Trophoblast cell (in vitro differentiated cells and primary cell): ENCODE measurements around the gene ADAM17.

ENCODE experiments used
- DNase-seq, 2 donors: peaks; one replicate each; pipeline ENCODE4 v3.0.0-alpha.2; 2016
- H2AFZ ChIP-seq: 2 replicates; pipeline ENCODE4 v1.6.1; 2013; ENCODE audit warnings: low read length, moderate library complexity, mild to moderate bottlenecking; ENCODE audit not compliant: insufficient read depth, poor library complexity
- H2AK5ac ChIP-seq: 2 replicates; pipeline ENCODE4 v1.6.1; 2013; ENCODE audit warnings: mild to moderate bottlenecking, low read length
- H2BK120ac ChIP-seq: 2 replicates; pipeline ENCODE4 v1.6.1; 2013; ENCODE audit warnings: low read length, mild to moderate bottlenecking, moderate library complexity; ENCODE audit not compliant: insufficient read depth, poor library complexity
- H2BK12ac ChIP-seq: 2 replicates; pipeline ENCODE4 v1.6.1; 2013; ENCODE audit warnings: mild to moderate bottlenecking, low read length, moderate library complexity
- H2BK5ac ChIP-seq: 2 replicates; pipeline ENCODE4 v1.6.1; 2013; ENCODE audit warnings: low read length, low read depth, moderate library complexity, mild to moderate bottlenecking; ENCODE audit not compliant: poor library complexity
- H3K14ac ChIP-seq: 2 replicates; pipeline ENCODE4 v1.6.1; 2013; ENCODE audit warnings: mild to moderate bottlenecking, low read length
- H3K18ac ChIP-seq: 2 replicates; pipeline ENCODE4 v1.6.1; 2013; ENCODE audit warnings: mild to moderate bottlenecking, low read length
- H3K23ac ChIP-seq: 2 replicates; pipeline ENCODE4 v1.6.1; 2013; ENCODE audit warnings: low read length
- H3K27ac ChIP-seq: 2 replicates; pipeline ENCODE4 v1.5.1; 2013; ENCODE audit warnings: low read depth, mild to moderate bottlenecking, inconsistent platforms, low read length, moderate library complexity
- H3K27me3 ChIP-seq: 2 replicates; pipeline ENCODE4 v1.6.1; 2013; ENCODE audit warnings: inconsistent platforms, mild to moderate bottlenecking, low read length, moderate library complexity; ENCODE audit not compliant: insufficient read depth
- H3K36me3 ChIP-seq, 2 experiments: 1 replicate in 1 of 2; 2 replicates in 1 of 2; pipeline ENCODE4 v1.6.1; 2013; ENCODE audit warnings: low read length in 2 of 2, mild to moderate bottlenecking in 2 of 2, moderate library complexity in 1 of 2; ENCODE audit not compliant: insufficient read depth in 2 of 2, control insufficient read depth in 1 of 2
- H3K4ac ChIP-seq: 2 replicates; pipeline ENCODE4 v1.6.1; 2013; ENCODE audit warnings: low read depth, mild to moderate bottlenecking, low read length, moderate library complexity
- H3K4me1 ChIP-seq, 2 experiments: 1 replicate in 1 of 2; 2 replicates in 1 of 2; pipeline ENCODE4 v1.6.1; 2013; ENCODE audit warnings: low read length in 2 of 2, mild to moderate bottlenecking in 2 of 2, moderate library complexity in 1 of 2; ENCODE audit not compliant: insufficient read depth in 2 of 2, control insufficient read depth in 1 of 2
- H3K4me2 ChIP-seq: 2 replicates; pipeline ENCODE4 v1.6.1; 2013; ENCODE audit warnings: inconsistent platforms, mild to moderate bottlenecking, low read length, moderate library complexity
- H3K4me3 ChIP-seq: 2 replicates; pipeline ENCODE4 v1.5.1; 2013; ENCODE audit warnings: mild to moderate bottlenecking, low read depth, low read length, inconsistent platforms
- H3K79me1 ChIP-seq: one replicate; pipeline ENCODE4 v1.6.1; 2013; ENCODE audit warnings: low read length
- H3K79me2 ChIP-seq: 2 replicates; pipeline ENCODE4 v1.6.1; 2013; ENCODE audit warnings: low read length, mild to moderate bottlenecking; ENCODE audit not compliant: control insufficient read depth, insufficient read depth, poor library complexity
- H3K9ac ChIP-seq: 2 replicates; pipeline ENCODE4 v1.6.1; 2013; ENCODE audit warnings: mild to moderate bottlenecking, low read length
- H3K9me3 ChIP-seq: 2 replicates; pipeline ENCODE4 v1.6.1; 2013; ENCODE audit warnings: low read depth, mild to moderate bottlenecking, control low read depth, inconsistent platforms, low read length; ENCODE audit not compliant: insufficient read depth
- H4K12ac ChIP-seq: 2 replicates; pipeline ENCODE4 v1.6.1; 2013; ENCODE audit warnings: low read depth, mild to moderate bottlenecking, low read length, moderate library complexity
- H4K8ac ChIP-seq: 2 replicates; pipeline ENCODE4 v1.6.1; 2013; ENCODE audit warnings: low read depth, mild to moderate bottlenecking, low read length, moderate library complexity
- H4K91ac ChIP-seq: one replicate; pipeline ENCODE4 v1.6.1; 2013; ENCODE audit warnings: low read depth, mild to moderate bottlenecking, low read length, moderate library complexity
- WGBS: extraction: QIAGEN DNeasy Blood & Tissue Kit; methylation state at CpG from one replicate; pipeline ENCODE4 v1.1.7; 2013; ENCODE audit warnings: missing lambda C conversion rate; ENCODE audit not compliant: insufficient read length, insufficient coverage; ENCODE audit errors: extremely low coverage; 5-methylcytosine and 5-hydroxymethylcytosine counted together

ADAM17 gene

GRCh38 chr2:9462886-9463697 is 92.5 kb downstream of the ADAM17 start:
- H3K14ac ChIP-seq = no peak overlapping the region
- no peak overlapping the region for H3K27ac ChIP-seq
- no peak overlapping the region for H3K23ac ChIP-seq
- no peaks in the 10 kb centered on the region for H3K79me2 ChIP-seq
- H2BK12ac ChIP-seq = no peak overlapping the region
- WGBS = no CpG with 5 or more reads among the region's 6 CpGs
- no peak overlapping the region for H2AK5ac ChIP-seq
- H3K4me3 ChIP-seq = no peak overlapping the region
- no peak overlapping the region for H2AFZ ChIP-seq
- no peak overlapping the region for H2BK120ac ChIP-seq
- no peak overlapping the region for H3K9ac ChIP-seq
- H4K8ac ChIP-seq = no peak overlapping the region
- no peaks in the 10 kb centered on the region for H3K4me1 ChIP-seq
- no peaks in the 10 kb centered on the region for H3K79me1 ChIP-seq
- H3K27me3 ChIP-seq = no peaks in the 10 kb centered on the region
- H3K4me2 ChIP-seq = no peak overlapping the region
- H3K4ac ChIP-seq = no peak overlapping the region
- DNase-seq = no peak
- H3K9me3 ChIP-seq = peaks cover 3% of the 10 kb centered on the region
- H4K91ac ChIP-seq = no peak overlapping the region
- H3K18ac ChIP-seq = no peak overlapping the region
- H2BK5ac ChIP-seq = no peak overlapping the region
- H4K12ac ChIP-seq = no peak overlapping the region
- peaks cover 22 to 30% of the 10 kb centered on the region in 2 experiments for H3K36me3 ChIP-seq

GRCh38 chr2:9462313-9462712 is 93.3 kb downstream of the ADAM17 start:
- Histone ChIP-seq H3K79me1 (no peaks in the 10 kb centered on the region), H3K4me3 (no peak overlapping the region), H3K79me2 (no peaks in the 10 kb centered on the region), H3K27ac (no peak overlapping the region), H3K4me1 (no peaks in the 10 kb centered on the region), H2BK12ac (no peak overlapping the region), H3K4me2 (no peak overlapping the region), H3K27me3 (no peaks in the 10 kb centered on the region), H3K9me3 (peaks cover 3% of the 10 kb centered on the region), H3K9ac (no peak overlapping the region), H4K91ac (no peak overlapping the region), H4K12ac (no peak overlapping the region), H3K14ac (no peak overlapping the region), H2BK120ac (no peak overlapping the region), H2AK5ac (no peak overlapping the region), H3K4ac (no peak overlapping the region), H3K18ac (no peak overlapping the region), H3K36me3 (peaks cover 19 to 29% of the 10 kb centered on the region in 2 experiments), H2AFZ (no peak overlapping the region), H3K23ac (no peak overlapping the region), H2BK5ac (no peak overlapping the region), H4K8ac (no peak overlapping the region)
- WGBS = no CpG with 5 or more reads among the region's 5 CpGs
- DNase-seq = no peak

GRCh38 chr2:9461079-9461478 is 94.6 kb downstream of the ADAM17 start:
- Histone ChIP-seq H2BK120ac (no peak overlapping the region), H4K8ac (no peak overlapping the region), H2AFZ (no peak overlapping the region), H3K36me3 (peaks cover 17 to 28% of the 10 kb centered on the region in 2 experiments), H3K4me2 (no peak overlapping the region), H3K27ac (no peak overlapping the region), H3K14ac (no peak overlapping the region), H3K9me3 (peaks cover 1% of the 10 kb centered on the region), H2BK5ac (no peak overlapping the region), H3K18ac (no peak overlapping the region), H3K4me1 (no peaks in the 10 kb centered on the region), H3K27me3 (no peaks in the 10 kb centered on the region), H3K4me3 (no peak overlapping the region), H3K23ac (no peak overlapping the region), H4K91ac (no peak overlapping the region), H3K79me1 (no peaks in the 10 kb centered on the region), H3K79me2 (no peaks in the 10 kb centered on the region), H2AK5ac (no peak overlapping the region), H2BK12ac (no peak overlapping the region), H3K4ac (no peak overlapping the region), H4K12ac (no peak overlapping the region), H3K9ac (no peak overlapping the region)
- DNase-seq = no peak
- no CpG with 5 or more reads among the region's 3 CpGs for WGBS

- Histone ChIP-seq H3K79me1 (no peaks in the 10 kb centered on the region), H2BK5ac (no peak overlapping the region), H3K4me1 (no peaks in the 10 kb centered on the region), H2AK5ac (no peak overlapping the region), H3K4me3 (no peak overlapping the region), H3K36me3 (peaks cover 14 to 25% of the 10 kb centered on the region in 2 experiments), H3K9ac (no peak overlapping the region), H3K4ac (no peak overlapping the region), H2BK12ac (no peak overlapping the region), H3K9me3 (no peaks in the 10 kb centered on the region), H4K8ac (no peak overlapping the region), H4K12ac (no peak overlapping the region), H3K18ac (no peak overlapping the region), H4K91ac (no peak overlapping the region), H3K4me2 (no peak overlapping the region), H3K27ac (no peak overlapping the region), H3K79me2 (no peaks in the 10 kb centered on the region), H3K23ac (no peak overlapping the region), H2AFZ (no peak overlapping the region), H3K27me3 (no peaks in the 10 kb centered on the region), H2BK120ac (no peak overlapping the region), H3K14ac (no peak overlapping the region)
- WGBS = no CpG with 5 or more reads among the region's 3 CpGs
- DNase-seq = no peak
These were observed 95.1 kb downstream of the ADAM17 start for GRCh38 chr2:9460441-9461017.
